NCI-H2171 treated with DMSO at 0.1 percent for 48 hours (cell line): ENCODE measurements around the gene PLD5.

Source experiments
- DNase-seq: peaks from one replicate; lab custom pipeline; 2025; lab: John Stamatoyannopoulos, UW

Gene PLD5

DNA sequence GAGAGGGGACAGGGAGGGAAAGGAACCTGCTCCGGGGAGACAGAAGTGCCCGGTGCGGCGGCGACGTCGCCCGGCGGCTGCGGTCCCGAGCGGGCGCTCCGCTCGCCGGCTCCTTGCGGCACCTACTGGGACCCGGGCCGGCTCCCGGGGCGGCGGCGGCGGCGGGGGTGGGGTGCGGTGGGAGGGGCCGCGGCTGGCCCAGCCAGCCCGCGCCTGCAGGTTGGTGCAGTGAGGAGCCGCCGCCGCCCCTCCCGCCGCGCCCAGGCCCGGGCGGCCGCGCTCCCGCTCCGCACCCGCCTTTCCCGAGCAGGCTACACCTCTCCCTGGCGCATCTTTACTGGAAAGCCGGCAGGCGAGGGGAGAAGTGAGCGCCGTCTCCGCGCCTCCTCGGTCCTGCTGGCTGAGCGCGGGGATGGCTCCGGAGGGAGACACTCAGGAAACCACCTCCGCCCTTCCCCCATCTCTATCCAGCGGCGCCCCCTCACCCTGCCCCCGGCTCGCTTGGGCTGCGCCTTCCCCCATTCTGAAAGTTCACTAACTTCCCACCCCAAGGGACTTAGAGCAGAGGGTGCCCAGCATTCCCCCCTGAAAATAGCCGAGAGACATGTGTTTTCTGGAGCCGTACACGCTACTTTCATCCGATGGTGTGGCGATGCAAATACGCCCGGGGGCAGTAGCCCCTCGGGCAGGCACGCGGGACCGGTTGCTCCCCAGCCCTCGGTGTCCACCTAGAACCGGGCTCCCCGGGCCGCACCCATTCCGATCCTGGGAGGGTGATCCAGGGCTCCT lies at the start of gene PLD5:
Gene PLD5 (minus strand): TSS at position 127 of the 789 bp plus-strand sequence.
- DNase-seq: peak; percentile 29

- DNase-seq: no peak
These were observed 45.4 kb upstream of the PLD5 start for GRCh38 chr1:242569867-242570266.

DNA sequence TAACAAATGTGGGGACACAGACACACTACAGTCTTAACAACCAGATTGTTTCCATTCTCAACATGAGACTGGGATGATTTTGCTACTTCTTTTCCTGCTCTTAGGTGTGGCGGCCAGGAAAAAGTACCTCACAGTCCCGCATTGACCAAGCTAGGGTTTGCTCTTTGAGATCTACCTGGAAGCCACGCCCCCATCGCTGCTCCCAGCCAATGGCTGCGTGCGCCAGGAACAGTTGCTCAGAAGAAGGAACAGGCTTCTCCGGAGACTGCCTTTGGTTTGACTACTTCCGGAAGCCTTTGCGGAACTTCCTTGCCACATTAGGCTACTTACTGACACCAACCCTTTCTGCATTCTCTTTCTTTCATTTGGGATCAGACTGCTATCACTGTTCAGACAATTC lies 44.2 kb upstream of the PLD5 start:
- DNase-seq: no peak

GRCh38 chr1:242567596-242567995 lies 43.1 kb upstream of the PLD5 start:
- no peak for DNase-seq

DNA sequence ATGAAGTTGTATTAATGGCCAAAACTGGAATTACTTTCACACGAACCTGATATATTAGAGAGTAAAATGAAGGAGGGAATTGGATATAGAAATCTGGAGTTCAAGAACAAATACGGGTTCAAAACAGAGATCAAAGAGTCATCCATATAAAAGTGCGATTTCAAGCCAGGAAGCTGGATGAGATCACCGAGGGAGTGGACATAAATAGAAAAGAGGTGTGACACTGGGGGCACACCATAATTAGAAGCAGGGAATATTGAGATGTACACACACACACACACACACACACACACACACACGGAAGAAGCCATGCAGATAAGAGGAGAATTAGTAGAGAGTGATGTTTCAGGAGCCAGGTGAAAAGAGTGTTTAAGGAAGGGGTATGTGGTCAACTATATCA lies 32.3 kb upstream of the PLD5 start:
- no peak for DNase-seq

GRCh38 chr1:242556276-242556675 lies 31.8 kb upstream of the PLD5 start:
- no peak for DNase-seq

DNA sequence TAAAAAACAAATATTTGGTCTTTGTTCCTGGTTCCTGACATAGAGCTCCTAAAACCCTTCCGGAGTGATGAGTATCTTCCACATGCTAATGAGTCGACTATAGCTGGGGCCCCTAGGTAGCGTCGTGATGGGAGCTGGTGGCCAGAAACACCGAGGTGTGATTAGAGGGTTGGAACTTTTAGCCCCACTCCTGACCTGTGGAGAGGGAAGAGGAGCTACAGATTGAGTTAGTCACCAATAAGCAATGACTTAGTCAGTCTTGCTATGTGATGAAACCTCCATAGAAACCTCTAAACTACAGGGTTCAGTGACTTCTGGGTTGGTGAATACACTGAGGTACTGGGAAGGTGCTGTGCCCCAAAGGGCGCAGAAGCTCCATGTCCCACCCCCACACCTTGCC lies 30.1 kb upstream of the PLD5 start:
- no peak for DNase-seq

DNA sequence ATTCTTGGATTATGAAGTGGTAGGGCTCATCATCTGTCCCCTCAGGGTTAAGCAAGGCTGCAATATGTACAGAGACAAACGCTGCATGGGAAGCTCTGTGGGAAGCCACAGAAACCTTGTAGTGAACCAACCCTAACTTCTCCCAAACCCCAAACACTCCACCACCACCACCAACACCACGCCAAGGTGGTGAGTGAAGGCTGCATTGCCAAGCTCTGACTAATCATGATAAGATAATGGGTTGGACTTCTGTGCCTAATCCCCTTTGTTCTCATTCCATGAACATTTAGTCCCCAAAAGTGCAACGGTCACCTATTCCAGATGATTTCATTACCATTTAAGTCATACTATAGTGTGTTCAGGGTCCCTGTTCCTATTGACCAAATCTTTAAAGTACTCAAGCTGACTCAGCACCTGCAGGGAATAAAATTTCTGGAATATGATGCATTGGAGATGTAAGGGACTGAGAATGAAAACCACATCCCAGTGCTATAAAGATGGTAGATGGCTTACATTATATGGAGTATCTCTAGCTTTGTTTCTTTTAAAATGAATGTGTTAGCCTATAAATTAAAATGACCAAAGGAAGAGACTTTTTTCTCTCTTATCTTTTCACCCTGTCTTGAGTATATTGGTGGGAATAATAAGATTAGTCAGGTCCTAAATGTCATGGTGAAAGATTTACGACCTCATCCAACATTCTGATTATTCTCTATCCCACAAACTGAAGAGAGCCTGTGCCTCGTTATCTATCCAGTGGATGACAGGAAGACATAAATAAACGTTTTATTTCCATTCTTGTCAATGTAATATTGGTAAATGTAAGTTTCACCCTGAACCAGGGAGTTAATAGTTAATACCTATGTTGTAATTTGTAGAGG lies 22.6 kb upstream of the PLD5 start:
- DNase-seq: no peak

- DNase-seq: no peak
These were observed 21.9 kb upstream of the PLD5 start for GRCh38 chr1:242546441-242546840.

DNA sequence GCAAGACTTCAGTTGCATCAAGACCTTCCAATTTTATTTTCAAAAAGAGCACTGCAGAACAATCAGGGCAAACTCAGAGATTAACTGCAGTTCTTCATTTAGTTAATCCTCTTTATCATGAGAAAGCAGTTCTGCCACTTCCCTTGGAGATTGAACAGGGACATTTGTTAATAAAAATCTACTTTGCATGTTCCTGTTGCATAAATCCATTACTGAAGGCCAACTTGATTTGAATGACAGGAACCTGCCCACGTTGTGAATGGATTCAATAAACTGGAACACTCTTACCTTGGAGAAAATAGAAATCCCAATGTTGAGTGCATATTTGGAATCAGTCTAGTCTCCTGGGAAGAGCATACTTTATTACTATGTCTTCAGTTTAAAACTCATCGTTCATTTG lies 19.6 kb upstream of the PLD5 start:
- DNase-seq: no peak

DNA sequence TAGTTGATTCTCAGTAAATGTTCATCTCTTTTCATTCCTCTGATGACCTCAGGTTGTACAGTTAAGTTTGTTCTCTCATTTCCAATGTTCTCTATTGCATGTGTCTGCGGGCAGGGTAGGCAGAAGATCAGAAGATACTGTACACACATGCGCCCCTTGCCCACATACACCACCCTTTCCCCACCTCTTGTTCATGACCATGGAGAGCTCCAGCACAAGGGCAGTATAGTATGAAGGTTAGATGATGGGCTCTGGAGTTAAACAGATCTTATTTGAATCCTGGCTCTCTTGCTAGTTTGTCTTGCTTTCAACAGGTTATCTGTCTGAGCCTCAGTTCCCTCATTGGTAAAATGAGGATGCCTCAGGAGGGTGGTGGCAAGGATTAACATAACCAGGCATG lies 17.8 kb upstream of the PLD5 start:
- DNase-seq: no peak

GRCh38 chr1:242535986-242536385 lies 11.5 kb upstream of the PLD5 start:
- DNase-seq: no peak

DNA sequence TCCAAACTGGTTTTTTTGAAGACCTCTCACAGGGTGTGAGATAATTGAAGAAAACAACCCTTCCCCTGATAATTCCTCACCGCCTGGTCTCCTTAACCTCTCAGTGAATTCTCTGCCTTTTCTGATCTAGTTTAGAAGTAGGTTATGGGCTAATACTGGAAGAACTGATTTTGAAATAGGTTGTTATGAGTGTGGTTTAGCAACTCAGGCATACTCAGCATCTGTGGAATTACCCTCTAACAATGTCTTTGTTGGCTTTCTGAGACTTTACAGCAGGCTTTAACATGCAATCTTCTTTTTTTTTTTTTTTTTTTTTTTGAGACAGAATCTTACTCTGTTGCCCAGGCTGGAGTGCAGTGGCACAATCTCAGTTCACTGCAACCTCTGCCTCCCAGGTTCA lies 10.3 kb upstream of the PLD5 start:
- DNase-seq: no peak

- no peak for DNase-seq
These were observed 6.3 kb upstream of the PLD5 start for GRCh38 chr1:242530761-242531160.

DNA sequence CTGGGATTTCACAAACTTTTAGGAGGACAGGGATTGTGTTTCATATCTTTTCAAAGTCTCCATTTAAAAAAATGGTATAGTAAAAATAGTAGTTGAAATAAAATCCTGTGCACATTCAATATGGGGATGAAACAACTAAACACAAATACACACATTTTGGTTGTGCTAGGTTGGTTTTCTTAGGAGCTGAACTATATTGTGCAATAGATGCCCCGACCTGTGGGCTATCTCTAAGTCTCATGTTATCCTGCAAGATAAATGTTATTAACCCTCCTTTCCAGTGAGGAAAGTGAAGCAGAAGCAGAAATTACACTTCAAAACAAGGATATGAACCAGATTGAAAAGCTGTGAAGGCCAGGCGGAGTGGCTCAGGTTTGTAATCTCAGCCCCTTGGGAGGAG lies 1.3 kb upstream of the PLD5 start:
- no peak for DNase-seq

GRCh38 chr1:242525360-242525722 lies 844 bp upstream of the PLD5 start:
- peak; percentile 23 for DNase-seq

- DNase-seq: peak; percentile 52
These were observed 552 bp downstream of the PLD5 start for GRCh38 chr1:242523719-242524570.

- DNase-seq: no peak
These were observed 1.3 kb downstream of the PLD5 start for GRCh38 chr1:242522996-242523718.

DNA sequence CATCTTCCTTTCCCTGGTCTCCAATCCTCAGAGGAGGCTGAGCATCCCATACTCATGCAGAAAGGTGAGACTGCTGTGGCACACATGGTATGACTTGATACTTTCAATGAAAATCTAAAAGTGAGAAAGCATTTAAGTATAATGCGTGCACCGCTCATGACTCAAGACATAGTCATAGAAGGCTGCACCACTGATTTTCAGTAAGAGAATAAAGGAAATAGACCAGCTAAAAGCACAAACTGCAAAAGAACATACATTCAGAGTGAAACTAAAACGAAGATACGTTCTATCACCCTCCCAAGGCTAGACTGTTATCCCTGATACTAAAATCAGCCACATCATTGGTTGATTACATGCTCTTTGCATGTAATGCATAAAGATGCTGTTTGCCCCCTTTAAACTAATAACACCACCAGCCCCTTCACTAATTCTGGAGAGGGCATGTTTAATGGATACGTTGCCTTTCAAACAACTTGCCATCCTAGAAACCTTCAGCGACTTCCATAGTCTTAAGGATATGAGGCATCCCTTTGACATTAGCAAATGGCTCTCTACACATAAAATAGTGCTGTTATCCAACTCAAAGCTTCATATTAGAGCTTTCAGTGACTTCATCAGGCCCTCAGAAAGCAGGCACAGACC lies 2.1 kb downstream of the PLD5 start:
- DNase-seq: no peak

DNA sequence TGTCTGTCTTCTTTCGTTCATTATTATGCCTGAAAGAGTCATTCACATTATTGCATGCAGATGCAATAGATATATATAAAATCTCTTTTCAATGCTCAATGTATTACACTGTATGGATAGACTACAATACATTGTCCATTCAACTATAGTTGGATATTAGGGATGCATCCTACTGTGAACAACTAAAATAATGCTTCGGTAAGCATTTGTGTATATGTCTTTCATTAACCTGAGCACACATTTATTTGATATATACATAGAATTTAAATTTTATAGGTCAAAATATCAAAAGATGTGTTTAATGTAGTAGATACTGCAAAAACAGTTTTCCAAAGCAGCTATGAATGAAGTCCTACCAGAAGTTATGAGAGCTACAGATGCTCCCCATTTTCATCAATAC lies 8.9 kb downstream of the PLD5 start:
- no peak for DNase-seq

- DNase-seq: no peak
These were observed 17.8 kb downstream of the PLD5 start for GRCh38 chr1:242506724-242507123.
